H1 (cell line): ENCODE results near the gene SLC25A20. TPM values are rescaled to one million over a fixed set of nuclear protein-coding genes. Genes with fewer than 3 reads are reported as not detected.

Source experiments
- CTCF ChIA-PET: fragments of 300-600 bp; sonication (Branson Sonifier 250); formaldehyde crosslinking; loops from one replicate; lab custom pipeline; 2021; ENCODE audit not compliant: partially characterized antibody; lab: Charles Lee
- POLR2A ChIA-PET: fragments of 300-600 bp; sonication (Branson Sonifier 250); formaldehyde crosslinking; loops from one replicate; lab custom pipeline; 2021; ENCODE audit warnings: inconsistent platforms; ENCODE audit not compliant: partially characterized antibody; lab: Charles Lee
- DNase-seq, 2 experiments: peaks; one replicate each; pipeline versions ENCODE4 v3.0.0 to v3.0.0-alpha.2; 2010 to 2022; ENCODE audit warnings: low spot score in 2 of 2, low read depth in 1 of 2, mixed read lengths in 1 of 2
- FAIRE-seq: peaks from 2 replicates; lab custom pipeline; 2011; peaks lifted over from hg19 to GRCh38; lab: Jason Lieb, UNC
- H2AFZ ChIP-seq: 2 replicates; pipeline ENCODE4 v1.8.1; 2012; ENCODE audit warnings: low read length, inconsistent platforms
- H2AK5ac ChIP-seq: 2 replicates; pipeline ENCODE4 v1.6.1; 2013; ENCODE audit warnings: low read depth, low read length
- H2BK120ac ChIP-seq: replicated peaks from 2 replicates; pipeline ENCODE3; 2013; ENCODE audit warnings: low read depth, low read length, inconsistent platforms
- H2BK12ac ChIP-seq: 2 replicates; pipeline ENCODE4 v1.6.1; 2013; ENCODE audit warnings: low read depth, low read length
- H2BK15ac ChIP-seq: 2 replicates; pipeline ENCODE4 v1.6.1; 2013; ENCODE audit warnings: low read length
- H2BK20ac ChIP-seq: 2 replicates; pipeline ENCODE4 v1.6.1; 2013; ENCODE audit warnings: low read length
- H2BK5ac ChIP-seq: 2 replicates; pipeline ENCODE4 v1.6.1; 2013; ENCODE audit warnings: low read depth, low read length
- H3K14ac ChIP-seq: 2 replicates; pipeline ENCODE4 v1.6.1; 2013; ENCODE audit warnings: inconsistent platforms; ENCODE audit not compliant: insufficient read length
- H3K18ac ChIP-seq: 2 replicates; pipeline ENCODE4 v1.6.1; 2013; ENCODE audit warnings: low read length; ENCODE audit errors: extremely low read depth
- H3K23ac ChIP-seq: 2 replicates; pipeline ENCODE4 v1.6.1; 2013; ENCODE audit warnings: inconsistent platforms; ENCODE audit not compliant: insufficient read length
- H3K23me2 ChIP-seq: 2 replicates; pipeline ENCODE4 v1.6.1; 2013; ENCODE audit warnings: low read depth, low read length
- H3K27ac ChIP-seq: 2 replicates; pipeline ENCODE4 v1.6.1; 2011; ENCODE audit warnings: low read depth, low read length, inconsistent platforms
- H3K27me3 ChIP-seq, 4 experiments: replicated peaks in 1 of 4; 1 replicate in 1 of 4; 2 replicates in 3 of 4; pipeline versions ENCODE4 v1.6.1 to v1.8.1; 2011 to 2013; ENCODE audit warnings: low read length in 3 of 4, mild to moderate bottlenecking in 3 of 4, inconsistent platforms in 2 of 4, mixed read lengths in 2 of 4, moderate library complexity in 1 of 4; ENCODE audit not compliant: control insufficient read depth in 3 of 4, insufficient read depth in 3 of 4; ENCODE audit errors: extremely low read depth in 1 of 4
- H3K36me3 ChIP-seq, 4 experiments: 2 replicates each; pipeline versions ENCODE4 v1.6.1 to v1.8.1; 2011 to 2013; ENCODE audit warnings: mild to moderate bottlenecking in 4 of 4, low read length in 3 of 4, moderate library complexity in 2 of 4, control low read depth in 1 of 4, inconsistent platforms in 1 of 4; ENCODE audit not compliant: insufficient read depth in 4 of 4, control insufficient read depth in 2 of 4
- H3K4ac ChIP-seq: replicated peaks from 2 replicates; pipeline ENCODE3; 2013; ENCODE audit warnings: low read length, low read depth, mixed read lengths, inconsistent platforms; ENCODE audit not compliant: insufficient read length
- H3K4me1 ChIP-seq, 4 experiments: replicated peaks in 1 of 4; 1 replicate in 1 of 4; 2 replicates in 3 of 4; pipeline versions ENCODE4 v1.6.1 to v1.8.1; 2011 to 2013; ENCODE audit warnings: low read length in 3 of 4, inconsistent platforms in 2 of 4, mixed read lengths in 1 of 4; ENCODE audit not compliant: insufficient read depth in 4 of 4, control insufficient read depth in 3 of 4
- H3K4me2 ChIP-seq, 2 experiments: 2 replicates each; pipeline versions ENCODE4 v1.6.1 to v1.8.1; 2011 to 2013; ENCODE audit warnings: low read depth in 2 of 2, low read length in 2 of 2, control low read depth in 1 of 2, inconsistent platforms in 1 of 2, mild to moderate bottlenecking in 1 of 2; ENCODE audit not compliant: insufficient read depth in 1 of 2
- H3K4me3 ChIP-seq, 4 experiments: fragments of 200-600, 300-600 bp in 1 of 4; sonication (generic), shearing (Covaris generic), sonication (Bioruptor Twin) in 1 of 4; 2 replicates each; pipeline versions ENCODE4 v1.5.1 to v1.8.1; 2011 to 2016; ENCODE audit warnings: low read length in 4 of 4, low read depth in 3 of 4, control low read depth in 2 of 4, inconsistent platforms in 2 of 4, mild to moderate bottlenecking in 2 of 4, mixed read lengths in 1 of 4, moderate library complexity in 1 of 4; ENCODE audit not compliant: insufficient read depth in 2 of 4; ENCODE audit errors: extremely low read depth in 1 of 4
- H3K56ac ChIP-seq: replicated peaks from 2 replicates; pipeline ENCODE3; 2013; ENCODE audit warnings: low read depth, mild to moderate bottlenecking, mixed read lengths, low read length, inconsistent platforms; ENCODE audit not compliant: insufficient read length
- H3K79me1 ChIP-seq: 2 replicates; pipeline ENCODE4 v1.6.1; 2013; ENCODE audit warnings: low read depth, low read length, control low read depth
- H3K79me2 ChIP-seq, 2 experiments: 2 replicates each; pipeline versions ENCODE4 v1.6.1 to v1.8.1; 2012 to 2013; ENCODE audit warnings: low read length in 2 of 2, mild to moderate bottlenecking in 2 of 2, inconsistent platforms in 1 of 2; ENCODE audit not compliant: insufficient read depth in 2 of 2, control insufficient read depth in 1 of 2
- H3K9ac ChIP-seq, 4 experiments: replicated peaks in 1 of 4; 1 replicate in 1 of 4; 2 replicates in 3 of 4; pipeline versions ENCODE4 v1.6.1 to v1.8.1; 2011 to 2013; ENCODE audit warnings: low read depth in 3 of 4, low read length in 3 of 4, control low read depth in 2 of 4, mild to moderate bottlenecking in 2 of 4, moderate library complexity in 2 of 4, inconsistent platforms in 1 of 4; ENCODE audit errors: extremely low read depth in 1 of 4
- H3K9me3 ChIP-seq, 2 experiments: 2 replicates each; pipeline versions ENCODE4 v1.6.1 to v1.8.1; 2012 to 2013; ENCODE audit warnings: mild to moderate bottlenecking in 2 of 2, moderate library complexity in 2 of 2, control low read depth in 1 of 2, inconsistent platforms in 1 of 2, low read depth in 1 of 2, low read length in 1 of 2, mixed read lengths in 1 of 2; ENCODE audit not compliant: insufficient read depth in 2 of 2
- H4K20me1 ChIP-seq, 2 experiments: replicated peaks in 1 of 2; 2 replicates each; pipeline versions ENCODE3 to v1.8.1; 2011 to 2013; ENCODE audit warnings: inconsistent platforms in 2 of 2, low read length in 2 of 2, mild to moderate bottlenecking in 1 of 2; ENCODE audit not compliant: insufficient read depth in 2 of 2, control insufficient read depth in 1 of 2
- H4K5ac ChIP-seq: 2 replicates; pipeline ENCODE4 v1.6.1; 2013; ENCODE audit warnings: low read length, low read depth, mixed read lengths, inconsistent platforms; ENCODE audit not compliant: insufficient read length
- H4K8ac ChIP-seq: 2 replicates; pipeline ENCODE4 v1.8.0; 2013; ENCODE audit warnings: mild to moderate bottlenecking, moderate library complexity, low read length, inconsistent platforms; ENCODE audit not compliant: insufficient read depth; ENCODE audit errors: extremely low read depth
- H4K91ac ChIP-seq: replicated peaks from 2 replicates; pipeline ENCODE3; 2013; ENCODE audit warnings: low read length, mixed read lengths, inconsistent platforms; ENCODE audit not compliant: insufficient read length
- CTBP2 ChIP-seq: IDR thresholded peaks from 2 replicates; pipeline ENCODE4 v1.7.0; 2011; ENCODE audit warnings: borderline replicate concordance, mild to moderate bottlenecking, moderate library complexity, mixed read lengths, low read length; ENCODE audit not compliant: insufficient read depth, insufficient read length
- GABPA ChIP-seq: IDR thresholded peaks from 2 replicates; pipeline ENCODE4 v1.6.1; 2011; ENCODE audit warnings: mild to moderate bottlenecking, low read length, moderate library complexity, borderline replicate concordance; ENCODE audit not compliant: insufficient read depth
- HDAC2 ChIP-seq, 2 experiments: fragments of 300-600 bp in 1 of 2; sonication (generic) in 1 of 2; IDR thresholded peaks; 2 replicates each; pipeline ENCODE4 v1.6.1; 2011 to 2012; ENCODE audit warnings: low read depth in 2 of 2, low read length in 2 of 2, mild to moderate bottlenecking in 2 of 2, moderate library complexity in 2 of 2, borderline replicate concordance in 1 of 2, inconsistent platforms in 1 of 2
- KDM1A ChIP-seq: fragments of 200-600, 300-600 bp; sonication (generic); IDR thresholded peaks from 2 replicates; pipeline ENCODE4 v1.7.1; 2016; ENCODE audit warnings: mild to moderate bottlenecking, low read length, borderline replicate concordance
- POLR2A ChIP-seq, 2 experiments: IDR thresholded peaks; 1 replicate in 1 of 2; 2 replicates in 1 of 2; pipeline ENCODE4 v1.6.1; 2011; ENCODE audit warnings: low read depth in 2 of 2, low read length in 2 of 2, mild to moderate bottlenecking in 2 of 2; ENCODE audit errors: control extremely low read depth in 1 of 2
- RXRA ChIP-seq: IDR thresholded peaks from 2 replicates; pipeline ENCODE4 v1.6.1; 2011; ENCODE audit warnings: low read depth, mild to moderate bottlenecking, low read length, moderate library complexity; ENCODE audit not compliant: insufficient read depth
- TAF1 ChIP-seq: IDR thresholded peaks from 2 replicates; pipeline ENCODE4 v1.6.1; 2011; ENCODE audit warnings: mild to moderate bottlenecking, low read depth, low read length
- WGBS, 2 experiments: shearing (Covaris generic) in 1 of 2; methylation state at CpG; one replicate each; pipeline versions ENCODE4 v1.1.6 to v1.1.7; 2013 to 2015; ENCODE audit warnings: low lambda C conversion rate in 2 of 2, mixed read lengths in 2 of 2, inconsistent platforms in 1 of 2, low coverage in 1 of 2, missing lambda C conversion rate in 1 of 2; ENCODE audit not compliant: insufficient replicate concordance in 2 of 2, insufficient coverage in 1 of 2, insufficient read length in 1 of 2; ENCODE audit errors: extremely low coverage in 1 of 2, missing lambda C conversion rate in 1 of 2; 5-methylcytosine and 5-hydroxymethylcytosine counted together
- long read RNA-seq, 2 experiments: library from RNA in 1 of 2; library from capped mRNA in 1 of 2; stranded (forward); transcript quantifications; one replicate each; pipeline ENCODE4 v2.0.0, GENCODE V29; 2021; ENCODE audit warnings: inconsistent platforms in 1 of 2
- polyA minus RNA-seq, 3 experiments: library from RNA; depleted of rRNA, polyadenylated mRNA; stranded (reverse); fragments of >200 nt; gene quantifications; 1 replicate in 2 of 3; 2 replicates in 1 of 3; pipeline ENCODE4 v1.2.3, GENCODE V29; 2011
- polyA plus RNA-seq, 7 experiments: library from polyadenylated mRNA; depleted of rRNA in 3 of 7; stranded (reverse) in 5 of 7; unstranded in 2 of 7; fragments of >200 nt in 5 of 7; fragments of 200-250 nt in 2 of 7; gene quantifications; 1 replicate in 5 of 7; 2 replicates in 1 of 7; 4 replicates in 1 of 7; pipeline versions ENCODE4 v1.2.1 to v1.2.3, GENCODE V29; 2011 to 2013; ENCODE audit warnings: missing spikeins in 2 of 7, mixed read lengths in 2 of 7
- total RNA-seq: library from RNA; stranded (reverse); fragmentation: NEBNext Ultra II Directional; extraction: Animal tissue kit (Norgen Biotek cat#: 25700); gene quantifications from 2 replicates; pipeline ENCODE4 v1.2.1, GENCODE V29; 2021

SLC25A20 gene
- 3.8 and 5.1 TPM in 2 replicates for total RNA-seq
- polyA plus RNA-seq (2011; rRNA removed), result 2.6 and 4.0 TPM in 2 replicates
- 5.7 TPM for polyA plus RNA-seq (2011; cell fraction: cytosol; rRNA removed)
- polyA plus RNA-seq (2011; cell fraction: nucleus; rRNA removed), result 2.6 TPM
- 4.3 to 6.5 TPM (median 5.0 TPM) in 4 replicates for polyA plus RNA-seq (2012, experiment 1 of 2)
- 3.6 TPM for polyA plus RNA-seq (2012, experiment 2 of 2)
- polyA plus RNA-seq (2013, experiment 1 of 2), result 3.5 TPM
- polyA plus RNA-seq (2013, experiment 2 of 2), result 4.0 TPM
- polyA minus RNA-seq (2011; rRNA and poly(A)+ RNA removed), result 2.8 and 4.1 TPM in 2 replicates
- polyA minus RNA-seq (2011; cell fraction: cytosol; rRNA and poly(A)+ RNA removed), result 2.0 TPM
- 2.4 TPM for polyA minus RNA-seq (2011; cell fraction: nucleus; rRNA and poly(A)+ RNA removed)
- long read RNA-seq, experiment 1, partial matches to known transcripts, result 2 of 4 reads
- long read RNA-seq, experiment 1, other reads (novel, unspliced or antisense), result 0 of 4 reads
- long read RNA-seq, experiment 2, partial matches to known transcripts, result 1 of 4 reads
- long read RNA-seq, experiment 2, other reads (novel, unspliced or antisense), result 0 of 4 reads

- H3K4me2 ChIP-seq, result peak within 1 kb of the TSS; percentile 56 to 86
- H3K4ac ChIP-seq, result no peak within 1 kb of the TSS
- FAIRE-seq (peak; percentile 7), DNase-seq (peak; percentile 85 to 95)
- no peaks in the 10 kb centered on the region for H3K36me3 ChIP-seq
- peak within 1 kb of the TSS; percentile 42 for H4K5ac ChIP-seq
- H3K56ac ChIP-seq, result no peak within 1 kb of the TSS
- no peaks in the 10 kb centered on the region for H3K79me2 ChIP-seq
- H4K8ac ChIP-seq, result no peak within 1 kb of the TSS
- peaks cover 0 to 2% of the 10 kb centered on the region in 2 experiments for H4K20me1 ChIP-seq
- H2BK5ac ChIP-seq, result no peak within 1 kb of the TSS
- H3K79me1 ChIP-seq, result no peaks in the 10 kb centered on the region
- H3K9ac ChIP-seq, result peak within 1 kb of the TSS in 1 of 4 experiments; percentile 13; a peak in 2 of 7 replicates
- H3K4me1 ChIP-seq, result peaks cover 0 to 6% (median 3%) of the 10 kb centered on the region in 4 experiments; a peak in 2 of 7 replicates
- no peak within 1 kb of the TSS for H2BK15ac ChIP-seq
- no peaks in the 10 kb centered on the region for H3K27me3 ChIP-seq
- no peak within 1 kb of the TSS for H4K91ac ChIP-seq
- CTCF ChIA-PET, result interaction anchor here (0.7 to 3.4 kb wide), 8 partner anchors 10 to 214 kb away, joined by 3 to 11 read pairs (median 4); no protein-coding TSS in a partner anchor
- POLR2A ChIA-PET, result interaction anchor here (0.7 to 2.4 kb wide), 8 partner anchors 10 to 182 kb away, joined by 3 to 11 read pairs (median 4); partner anchors contain the start of genes PRKAR2A and WDR6
- peak within 1 kb of the TSS; percentile 71 to 83 (median 76) for H3K4me3 ChIP-seq
- H2AFZ ChIP-seq, result peak within 1 kb of the TSS; percentile 86
- H3K18ac ChIP-seq, result no peak within 1 kb of the TSS; the same call in 1 of the 2 replicates
- H2AK5ac ChIP-seq, result no peak within 1 kb of the TSS
- peaks cover 3% of the 10 kb centered on the region; the same call in 1 of the 2 replicates for H3K23me2 ChIP-seq
- H3K14ac ChIP-seq, result no peak within 1 kb of the TSS
- H2BK12ac ChIP-seq, result no peak within 1 kb of the TSS
- H2BK120ac ChIP-seq, result no peak within 1 kb of the TSS
- WGBS, 2 experiments, result 4% methylated on average over 53 of the region's 54 CpGs; no CpG with 5 or more reads in 1 of the 2 experiments
- no peaks in the 10 kb centered on the region for H3K9me3 ChIP-seq
- no peak within 1 kb of the TSS for H3K23ac ChIP-seq
- H3K27ac ChIP-seq, result no peak within 1 kb of the TSS
- H2BK20ac ChIP-seq, result no peak within 1 kb of the TSS
- TF ChIP-seq GABPA (peak; percentile 66; the same call in 1 of the 2 replicates), RXRA (peak; percentile 92; the same call in 1 of the 2 replicates), KDM1A (peak; percentile 76; the same call in 1 of the 2 replicates), TAF1 (peak; percentile 68), CTBP2 (peak; percentile 63), POLR2A (IDR thresholded peaks at IDR 0.05; ENCODE audit: control extremely low read depth in 1 of 2, low read depth in 2 of 2, low read length in 2 of 2) (peak in 1 of 2 experiments; percentile 46; a peak in 1 of 3 replicates), HDAC2 (IDR thresholded peaks at IDR 0.05; ENCODE audit: borderline replicate concordance in 1 of 2, low read depth in 2 of 2, low read length in 2 of 2) (peak; percentile 51 to 83; a peak in 2 of 4 replicates)
These were observed at the start of gene SLC25A20 for GRCh38 chr3:48898383-48899234. Gene SLC25A20 (minus strand): TSS chr3:48898882. CDS start chr3:48898794, 88 bp downstream.
